Left renal cortex interstitium (tissue), 4 donors: ENCODE data around the gene ADAMTS8. TPM values are rescaled to one million over a fixed set of nuclear protein-coding genes. Genes with fewer than 3 reads are reported as not detected.

Source experiments
- DNase-seq, 4 donors: peaks; one replicate each; pipeline ENCODE4 v3.0.0-alpha.2; 2013; ENCODE audit warnings: low read depth in 4 of 4, low spot score in 2 of 4, missing footprints in 1 of 4
- polyA plus RNA-seq, 4 donors: library from polyadenylated mRNA; unstranded; fragments of 120-200 nt; gene quantifications; one replicate each; pipeline ENCODE4 v1.2.1, GENCODE V29; 2013; ENCODE audit not compliant: insufficient read length in 4 of 4

Gene ADAMTS8
- polyA plus RNA-seq, 4 donors, result 3.1 to 3.9 (median 3.4) TPM

- no peak for DNase-seq
These were observed 6.0 kb downstream of the ADAMTS8 start for GRCh38 chr11:130422251-130422995.

- no peak for DNase-seq
These were observed 6.7 kb downstream of the ADAMTS8 start for GRCh38 chr11:130421697-130422096.

DNA sequence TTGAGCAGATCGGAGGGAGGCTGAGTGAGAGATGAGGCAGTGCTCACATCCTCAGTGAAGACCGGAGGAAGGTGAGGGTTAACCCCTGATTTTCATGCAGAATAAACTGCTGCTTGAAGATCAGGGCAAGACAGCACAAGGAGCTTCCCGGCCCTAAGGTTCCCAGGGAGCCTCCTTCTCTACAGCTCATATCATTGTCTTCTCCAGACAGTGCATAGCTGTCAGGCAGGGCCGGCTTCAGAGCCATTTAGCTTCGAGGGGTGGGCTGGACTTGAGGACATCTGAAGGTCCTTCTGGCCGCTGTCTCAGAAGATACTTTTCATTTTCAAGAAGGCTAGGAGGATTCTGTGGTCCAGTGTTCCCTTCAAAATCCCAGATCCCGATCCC is 7.2 kb downstream of the ADAMTS8 start:
- DNase-seq, result no peak

DNA sequence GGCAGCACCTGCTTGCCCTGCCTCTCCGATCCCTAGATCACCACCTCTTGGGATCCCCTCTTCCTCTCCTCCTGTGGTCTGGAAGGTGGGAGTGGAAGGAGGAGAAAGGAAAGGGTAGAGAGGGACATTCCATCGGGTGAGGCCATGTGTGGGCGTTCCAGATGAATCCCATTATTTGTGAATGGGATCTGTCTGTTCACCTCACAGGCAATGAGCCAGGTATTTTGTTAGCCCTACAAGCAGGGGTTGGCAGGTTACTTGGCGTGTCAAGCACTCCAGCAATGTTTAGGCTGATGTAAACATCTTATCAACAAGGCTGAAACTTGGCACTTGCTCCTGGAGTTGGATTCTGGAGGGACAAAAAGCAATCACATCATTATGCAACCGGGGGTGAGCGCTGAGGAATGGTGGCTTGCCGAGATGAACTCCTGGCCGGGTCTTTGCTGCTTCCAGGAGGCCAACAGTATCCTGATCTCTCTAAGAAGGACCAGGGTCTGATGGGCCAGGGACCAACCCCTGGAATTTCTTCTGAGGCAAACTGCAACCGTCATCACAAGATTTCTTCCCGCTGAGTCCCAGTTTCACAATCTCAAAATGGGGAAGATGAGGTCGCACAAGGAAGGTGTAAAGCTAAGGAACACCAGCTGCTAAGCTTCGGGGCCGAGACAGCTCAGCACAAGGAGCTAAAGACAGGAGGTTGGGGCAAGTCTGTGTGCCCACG is 7.8 kb downstream of the ADAMTS8 start:
- no peak for DNase-seq

- no peak for DNase-seq
These were observed 9.7 kb downstream of the ADAMTS8 start for GRCh38 chr11:130418756-130419155.

GRCh38 chr11:130418210-130418609 is 10.2 kb downstream of the ADAMTS8 start:
- no peak for DNase-seq

DNA sequence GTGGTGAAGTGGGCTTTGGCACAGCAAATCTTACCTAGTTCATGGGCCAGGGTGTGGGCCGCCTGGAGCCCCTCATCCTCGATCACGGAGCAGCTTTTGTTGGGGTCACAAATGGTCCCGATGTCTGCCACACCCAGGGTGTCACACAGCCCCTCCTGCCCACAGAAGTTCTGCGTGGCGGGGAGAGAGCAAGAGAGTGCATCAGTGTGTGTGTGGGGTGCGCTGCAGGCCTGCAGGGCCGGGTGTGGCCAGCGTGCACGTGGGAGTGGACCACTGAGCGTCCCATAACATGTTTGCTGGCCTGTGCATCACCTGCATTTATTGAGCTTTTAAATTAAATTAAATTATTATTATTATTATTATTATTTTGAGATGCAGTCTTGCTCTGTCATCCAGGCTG is 11.5 kb downstream of the ADAMTS8 start:
- DNase-seq, result no peak

- DNase-seq, result no peak
These were observed 11.9 kb downstream of the ADAMTS8 start for GRCh38 chr11:130416530-130416882.

DNA sequence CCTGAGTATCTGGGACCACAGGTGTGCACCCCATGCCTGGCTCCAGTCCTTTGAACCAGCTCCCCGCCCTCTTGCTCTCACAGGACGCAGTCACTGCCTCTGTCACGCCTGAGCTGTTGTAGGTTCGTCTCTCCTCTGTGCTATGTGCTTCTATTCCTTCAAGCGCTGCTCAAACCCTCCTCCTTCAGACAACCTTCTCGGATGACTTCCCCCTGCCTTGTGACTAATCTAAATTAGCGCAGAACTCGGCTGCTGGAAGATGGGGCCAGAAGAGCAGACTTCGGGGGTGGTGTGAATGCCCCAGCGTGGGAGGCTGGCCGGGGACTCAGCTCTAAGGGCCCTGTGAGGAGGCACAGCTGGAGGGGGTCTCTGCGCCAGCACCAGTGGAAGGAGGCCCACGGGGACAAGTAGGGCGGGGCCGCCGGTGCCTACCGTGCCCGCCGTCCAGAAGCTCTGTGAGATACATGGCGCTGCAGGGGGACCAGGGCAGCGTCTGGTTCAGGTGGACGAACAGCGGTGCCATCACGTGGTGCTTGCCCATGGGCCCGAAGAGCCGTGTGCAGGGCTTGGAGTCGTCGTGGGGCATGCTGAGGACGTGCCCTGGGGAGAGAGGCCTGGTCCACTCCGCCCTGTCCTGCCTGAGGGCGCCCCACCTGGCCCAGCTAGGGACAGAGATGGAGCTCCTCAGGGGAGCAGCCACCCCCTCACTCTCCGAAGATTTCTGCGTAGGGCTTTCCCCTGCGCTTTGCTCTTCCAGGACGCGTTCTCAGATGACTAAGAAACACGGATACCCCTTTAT is 12.5 kb downstream of the ADAMTS8 start:
- no peak for DNase-seq

DNA sequence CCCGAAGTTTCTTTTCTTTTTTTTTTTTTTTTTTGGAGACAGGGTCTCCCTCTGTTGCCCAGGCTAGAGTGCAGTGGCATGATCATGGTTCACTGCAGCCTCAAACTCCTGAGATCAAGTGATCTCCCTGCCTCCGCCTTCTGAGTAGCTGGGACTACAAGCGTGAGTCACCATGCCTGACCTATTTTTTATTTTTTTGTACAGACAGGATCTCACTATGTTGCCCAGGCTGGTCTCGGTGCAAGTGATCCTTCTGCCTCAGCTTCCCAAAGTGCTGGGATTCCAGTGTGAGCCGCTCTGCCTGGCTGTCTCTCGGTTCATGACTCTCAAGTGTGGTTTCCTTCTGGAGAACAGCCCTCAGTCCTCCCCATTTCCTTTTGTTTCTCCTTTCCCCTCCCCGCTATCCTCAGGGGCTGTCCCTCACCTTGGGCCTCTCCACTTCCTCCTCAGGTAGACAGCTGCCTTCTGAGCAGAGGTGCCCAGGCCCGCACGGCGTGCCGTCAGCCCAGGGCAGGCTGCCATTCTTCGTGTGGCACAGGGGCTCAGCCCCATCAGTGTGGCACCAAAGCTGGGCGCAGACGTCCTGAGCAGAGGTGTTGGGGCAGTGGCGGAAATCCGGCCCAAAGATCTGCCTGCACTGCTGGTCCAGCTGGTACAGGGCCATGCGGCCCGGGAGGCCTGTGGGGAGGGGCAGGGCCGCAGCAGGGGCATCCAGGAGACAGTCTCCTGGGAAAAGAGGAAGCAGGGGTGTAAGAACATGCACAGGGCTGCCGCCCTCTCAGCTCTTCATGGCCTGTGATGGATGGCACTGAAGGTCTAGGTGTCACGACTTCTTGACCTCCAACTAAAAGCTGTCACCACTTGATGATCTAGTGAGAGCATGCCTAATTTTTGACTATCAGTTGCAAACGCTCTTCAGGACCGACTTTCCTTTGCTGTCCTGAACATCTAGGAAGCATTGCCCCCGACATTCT is 14.0 kb downstream of the ADAMTS8 start:
- DNase-seq, result no peak

- no peak for DNase-seq
These were observed 14.9 kb downstream of the ADAMTS8 start for GRCh38 chr11:130413405-130414106.

GRCh38 chr11:130411223-130411622 is 17.2 kb downstream of the ADAMTS8 start:
- DNase-seq, result no peak

- DNase-seq, result no peak
These were observed 18.6 kb downstream of the ADAMTS8 start for GRCh38 chr11:130409594-130410388.

GRCh38 chr11:130408901-130409300 is 19.5 kb downstream of the ADAMTS8 start:
- no peak for DNase-seq

DNA sequence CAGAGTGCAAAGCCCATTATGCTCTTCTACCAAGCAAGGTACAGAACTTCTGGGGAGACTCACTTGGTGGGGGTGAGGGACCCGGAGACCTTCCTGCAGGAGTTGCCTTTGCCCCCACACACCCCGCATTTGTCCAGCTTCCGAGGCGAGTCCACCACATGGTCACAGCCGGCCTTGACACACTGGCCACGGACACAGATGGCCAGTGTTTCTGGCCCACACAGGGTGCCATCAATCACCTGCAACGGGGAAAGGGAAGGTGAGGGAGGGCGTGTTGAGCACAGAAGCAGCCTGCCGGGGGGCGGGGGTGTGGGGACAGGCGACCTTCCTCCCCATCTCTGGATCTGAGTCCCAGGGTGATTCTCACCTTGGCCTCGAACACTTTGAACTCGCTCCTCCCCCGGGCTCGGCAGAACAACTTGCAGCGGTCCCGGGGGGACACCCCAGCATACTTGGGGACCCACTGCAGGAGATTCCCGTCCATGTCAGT is 20.0 kb downstream of the ADAMTS8 start:
- DNase-seq, result no peak

- no peak for DNase-seq
These were observed 20.4 kb downstream of the ADAMTS8 start for GRCh38 chr11:130407978-130408377.

GRCh38 chr11:130405428-130405827 is 23.0 kb downstream of the ADAMTS8 start:
- no peak for DNase-seq

GRCh38 chr11:130404727-130405126 is 23.7 kb downstream of the ADAMTS8 start:
- no peak for DNase-seq

DNA sequence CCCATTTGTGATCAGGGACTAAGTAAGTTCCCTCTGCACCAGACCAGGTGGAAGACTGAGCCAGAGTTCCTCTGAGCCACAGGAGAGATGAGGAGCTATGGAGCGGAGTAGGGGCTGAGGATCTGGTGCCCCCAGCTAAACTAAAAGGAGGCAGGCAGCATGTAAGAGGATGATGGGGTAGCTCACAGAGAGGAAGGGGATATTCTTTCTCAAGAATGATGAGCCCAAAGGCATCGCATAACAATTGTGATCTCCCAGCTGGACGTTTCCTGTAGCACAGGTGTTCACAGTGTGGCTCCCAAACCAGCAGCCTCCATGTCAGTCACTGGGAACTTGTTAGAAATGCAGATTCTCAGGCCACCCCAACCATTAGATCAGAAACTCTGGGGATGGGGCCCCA is 24.4 kb downstream of the ADAMTS8 start:
- no peak for DNase-seq
